Common myeloid progenitor, CD34-positive (primary cell): ENCODE data around the gene ASB4.
"Not testable (repeated sequence)": the region's sequence is repeated elsewhere in the genome, so short reads cannot be mapped to it uniquely, and the experiment has no call there.

Experiments
- CTCF ChIA-PET: fragments of 350-600 bp; sonication (Branson Sonifier 250); formaldehyde crosslinking; loops from one replicate; lab custom pipeline; 2021; ENCODE audit warnings: antibody characterized with exemption; lab: Charles Lee
- POLR2A ChIA-PET: fragments of 350-600 bp; sonication (Branson Sonifier 250); formaldehyde crosslinking; loops from one replicate; lab custom pipeline; 2021; ENCODE audit warnings: antibody characterized with exemption; lab: Charles Lee
- DNase-seq, 3 donors: peaks; one replicate each; pipeline versions ENCODE4 v3.0.0 to v3.0.0-alpha.2; 2013
- H3K27ac ChIP-seq, 2 experiments: 1 replicate in 1 of 2; 2 replicates in 1 of 2; pipeline ENCODE4 v1.7.0; 2013; ENCODE audit warnings: inconsistent platforms in 2 of 2, low read length in 2 of 2, mild to moderate bottlenecking in 2 of 2, low read depth in 1 of 2, moderate library complexity in 1 of 2; ENCODE audit not compliant: severe bottlenecking in 2 of 2, insufficient read depth in 1 of 2, poor library complexity in 1 of 2
- H3K27me3 ChIP-seq, 5 experiments: replicated peaks in 2 of 5; 1 replicate in 3 of 5; 2 replicates in 2 of 5; pipeline versions ENCODE4 v1.6.1 to v1.7.0; 2013; ENCODE audit warnings: low read length in 4 of 5, mild to moderate bottlenecking in 2 of 5, moderate library complexity in 2 of 5, inconsistent platforms in 1 of 5; ENCODE audit not compliant: insufficient read depth in 5 of 5, control insufficient read depth in 4 of 5
- H3K36me3 ChIP-seq, 4 experiments: 1 replicate in 2 of 4; 2 replicates in 2 of 4; pipeline versions ENCODE4 v1.6.1 to v1.7.0; 2013; ENCODE audit warnings: low read length in 3 of 4, control low read depth in 1 of 4, mild to moderate bottlenecking in 1 of 4; ENCODE audit not compliant: control insufficient read depth in 4 of 4, insufficient read depth in 4 of 4
- H3K4me1 ChIP-seq, 4 experiments: 1 replicate in 3 of 4; 2 replicates in 1 of 4; pipeline versions ENCODE4 v1.6.1 to v1.7.1; 2013; ENCODE audit warnings: low read length in 3 of 4, mild to moderate bottlenecking in 3 of 4, control low read depth in 1 of 4, inconsistent platforms in 1 of 4, moderate library complexity in 1 of 4; ENCODE audit not compliant: control insufficient read depth in 4 of 4, insufficient read depth in 4 of 4; ENCODE audit errors: control extremely low read depth in 1 of 4
- H3K4me3 ChIP-seq, 7 experiments: 1 replicate in 4 of 7; 2 replicates in 3 of 7; pipeline versions ENCODE4 v1.5.1 to v1.7.0; 2013; ENCODE audit warnings: mild to moderate bottlenecking in 7 of 7, low read length in 6 of 7, moderate library complexity in 6 of 7, inconsistent platforms in 2 of 7, low read depth in 2 of 7, control low read depth in 1 of 7; ENCODE audit not compliant: insufficient read depth in 4 of 7, control insufficient read depth in 1 of 7; ENCODE audit errors: extremely low read depth in 1 of 7
- H3K9me3 ChIP-seq, 5 experiments: 1 replicate in 4 of 5; 2 replicates in 1 of 5; pipeline versions ENCODE4 v1.6.1 to v1.7.1; 2013; ENCODE audit warnings: low read length in 4 of 5, mild to moderate bottlenecking in 2 of 5, inconsistent platforms in 1 of 5, low read depth in 1 of 5, moderate library complexity in 1 of 5; ENCODE audit not compliant: control insufficient read depth in 4 of 5, insufficient read depth in 2 of 5; ENCODE audit errors: control extremely low read depth in 1 of 5
- WGBS: methylation state at CpG from one replicate; pipeline ENCODE4 v1.1.5; 2013; ENCODE audit not compliant: insufficient coverage; 5-methylcytosine and 5-hydroxymethylcytosine counted together

The ASB4 gene

DNA sequence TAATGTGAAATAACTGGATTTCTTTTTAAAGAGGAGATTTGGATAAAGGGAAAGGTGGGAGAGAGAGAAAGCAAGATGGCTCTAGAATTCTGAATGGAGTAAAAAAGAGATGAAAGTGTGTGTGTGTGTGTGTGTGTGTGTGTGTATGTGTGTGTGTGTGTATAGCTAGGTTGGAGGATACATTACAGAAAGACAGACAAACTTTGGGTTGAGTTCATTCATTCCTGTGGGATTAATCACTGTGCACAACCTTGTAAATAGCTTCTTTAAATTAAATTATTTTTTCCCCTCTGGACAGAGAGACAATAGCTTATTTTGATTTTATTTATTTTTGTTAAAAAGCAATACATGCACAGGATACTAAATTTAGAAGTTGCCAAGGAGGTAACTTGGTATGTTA lies 7.5 kb downstream of the ASB4 start:
- H3K4me1 ChIP-seq = no peaks in the 10 kb centered on the region
- no peaks in the 10 kb centered on the region for H3K27me3 ChIP-seq
- H3K36me3 ChIP-seq = no peaks in the 10 kb centered on the region
- ChIA-PET POLR2A (interaction anchor here (0.6 kb wide), 1 partner anchor 168 kb away, joined by 4 read pairs; no protein-coding TSS in a partner anchor), CTCF (interaction anchor here (0.9 to 3.4 kb wide), 2 partner anchors 11 to 190 kb away, joined by 4 to 12 read pairs; no protein-coding TSS in a partner anchor)
- no peak overlapping the region for H3K4me3 ChIP-seq
- H3K27ac ChIP-seq = no peak overlapping the region
- no peak for DNase-seq
- no peaks in the 10 kb centered on the region for H3K9me3 ChIP-seq

DNA sequence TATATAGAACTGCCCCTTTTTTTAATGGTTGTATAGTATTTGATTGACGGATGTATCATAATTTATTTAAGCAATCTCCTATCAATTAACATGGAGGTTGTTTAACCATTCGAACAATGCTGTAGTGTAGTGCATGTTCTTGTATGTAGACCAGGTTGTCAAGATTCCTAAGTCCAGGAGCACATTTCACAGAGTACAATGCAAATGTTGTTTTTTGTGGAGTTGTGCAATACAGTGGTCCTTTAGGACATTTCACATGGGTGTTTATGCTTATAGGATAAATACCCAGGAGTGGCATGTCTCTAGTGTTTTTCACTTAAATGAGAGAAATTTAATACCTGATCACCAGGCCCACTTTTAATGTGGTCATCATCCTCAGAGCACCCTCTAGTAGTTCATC lies 8.1 kb downstream of the ASB4 start:
- H3K4me3 ChIP-seq = no peak overlapping the region
- POLR2A ChIA-PET = no interaction called here
- CTCF ChIA-PET = interaction anchor here (1.1 kb wide), 1 partner anchor 12 kb away, joined by 3 read pairs; no protein-coding TSS in a partner anchor

DNA sequence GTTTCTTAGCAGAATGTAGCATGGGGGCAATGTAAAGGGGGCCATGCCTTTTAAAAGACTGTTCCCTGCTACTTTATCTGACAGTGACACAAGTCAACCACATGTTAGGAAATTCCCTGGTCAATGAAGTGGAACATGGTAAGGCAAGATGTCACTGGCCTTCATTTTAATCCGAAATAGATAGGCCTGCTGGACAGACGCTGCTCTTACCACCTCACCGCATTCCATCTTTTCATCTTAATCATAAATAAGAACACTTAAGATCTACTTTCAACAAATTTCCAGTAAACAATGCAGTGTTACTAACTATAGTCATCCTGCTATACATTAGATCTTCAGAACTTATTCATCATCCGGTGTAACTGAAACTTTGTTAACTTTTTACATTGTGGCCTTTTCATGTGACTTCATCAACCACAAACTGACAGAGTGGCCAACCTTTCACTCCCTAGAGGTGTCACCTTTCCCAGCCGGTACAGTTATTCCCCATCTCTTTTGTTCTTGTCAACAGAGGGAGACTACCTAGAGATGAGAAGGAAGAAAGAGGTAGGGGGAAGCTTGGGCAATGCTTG lies 15.6 kb downstream of the ASB4 start:
- Histone ChIP-seq H3K4me3 (no peak overlapping the region), H3K27ac (no peak overlapping the region), H3K36me3 (no peaks in the 10 kb centered on the region), H3K9me3 (no peaks in the 10 kb centered on the region), H3K27me3 (peaks cover 0 to 2% (median 0%) of the 10 kb centered on the region in 5 experiments), H3K4me1 (peaks cover 0 to 3% (median 0%) of the 10 kb centered on the region in 4 experiments)
- WGBS = 89% methylated on average over 4 of the region's 5 CpGs
- CTCF ChIA-PET = interaction anchor here (0.7 to 2.1 kb wide), 5 partner anchors 9 to 185 kb away, joined by 3 to 5 read pairs (median 3); no protein-coding TSS in a partner anchor
- no peak for DNase-seq
- POLR2A ChIA-PET = no interaction called here

More for the DNA sequence above, 8.1 kb downstream of the ASB4 start:
- Histone ChIP-seq H3K27me3 (no peaks in the 10 kb centered on the region), H3K36me3 (no peaks in the 10 kb centered on the region), H3K4me1 (no peaks in the 10 kb centered on the region), H3K9me3 (no peaks in the 10 kb centered on the region), H3K27ac (no peak overlapping the region)
- WGBS = no CpG with 5 or more reads among the region's 2 CpGs
- DNase-seq = no peak

DNA sequence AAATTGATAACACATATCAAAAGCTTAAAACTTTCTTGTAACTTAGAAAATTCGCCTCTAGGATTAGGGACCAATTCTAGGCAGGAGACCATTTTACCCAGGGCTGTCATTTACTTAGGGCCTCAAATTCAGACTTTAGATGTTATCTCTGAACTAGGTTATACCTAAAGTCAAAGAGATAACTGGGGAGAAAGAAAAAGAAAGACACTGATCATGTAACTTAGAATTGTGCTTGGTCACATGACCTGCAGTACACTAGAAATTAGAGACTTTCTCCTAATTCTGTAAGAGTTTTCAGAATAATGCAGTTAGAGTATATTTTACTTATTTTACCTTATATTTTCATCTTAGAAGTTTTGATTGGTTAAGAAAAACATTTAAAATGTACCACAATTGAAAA lies 16.7 kb downstream of the ASB4 start:
- H3K4me3 ChIP-seq = no peak overlapping the region
- ChIA-PET POLR2A (no interaction called here), CTCF (interaction anchor here (2.1 kb wide), 2 partner anchors 10 to 184 kb away, joined by 4 to 5 read pairs; no protein-coding TSS in a partner anchor)
- H3K36me3 ChIP-seq = no peaks in the 10 kb centered on the region
- no peak overlapping the region for H3K27ac ChIP-seq
- 100% methylated on average over 1 of the region's 1 CpG for WGBS
- no peaks in the 10 kb centered on the region for H3K9me3 ChIP-seq
- no peak for DNase-seq
- peaks cover 0 to 2% (median 0%) of the 10 kb centered on the region in 5 experiments for H3K27me3 ChIP-seq
- H3K4me1 ChIP-seq = peaks cover 0 to 3% (median 0%) of the 10 kb centered on the region in 4 experiments

DNA sequence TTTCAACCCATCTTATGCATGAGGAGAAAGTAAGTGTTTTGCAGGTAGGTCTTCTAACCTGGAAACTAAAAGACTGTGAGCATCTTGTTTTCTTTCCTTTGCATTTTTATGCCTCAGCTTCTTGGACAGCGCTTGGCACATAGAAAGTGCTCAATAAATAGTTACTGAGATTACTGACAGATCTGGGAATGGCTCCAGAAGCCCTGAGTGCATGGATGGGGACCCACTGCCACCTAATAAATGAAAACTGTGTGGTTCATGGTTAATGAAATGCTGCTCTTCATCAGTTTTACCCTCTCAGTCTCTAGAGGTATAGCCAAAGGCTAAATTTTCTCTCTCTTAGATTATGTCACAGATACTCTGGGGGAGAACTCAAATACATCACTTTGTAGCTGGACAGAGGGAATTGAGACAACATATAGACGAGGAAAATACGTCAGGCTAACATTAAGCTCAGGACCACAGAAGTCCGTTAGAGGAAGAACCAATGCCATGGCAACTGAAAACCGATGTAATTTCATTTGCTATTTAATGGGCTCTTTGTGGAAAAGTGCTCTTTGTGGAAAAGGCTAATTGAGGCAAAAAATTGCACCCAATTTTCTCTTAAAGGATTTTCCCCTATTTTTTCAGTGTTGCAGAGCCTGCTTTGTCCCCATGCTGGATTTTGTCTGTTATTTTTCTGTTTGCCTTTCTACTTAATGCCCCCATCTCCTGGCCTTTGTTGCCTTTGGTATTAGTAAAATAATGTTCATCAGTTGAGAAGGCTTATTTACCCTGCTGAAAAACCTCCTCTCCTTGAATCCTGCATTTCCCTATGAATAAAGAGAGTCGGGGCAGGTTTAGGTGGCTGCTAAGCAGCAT lies 17.8 kb downstream of the ASB4 start:
- no peak for DNase-seq
- Histone ChIP-seq H3K9me3 (no peaks in the 10 kb centered on the region), H3K4me3 (no peak overlapping the region), H3K4me1 (peaks cover 0 to 5% (median 0%) of the 10 kb centered on the region in 4 experiments), H3K36me3 (no peaks in the 10 kb centered on the region), H3K27me3 (peaks cover 0 to 2% (median 0%) of the 10 kb centered on the region in 5 experiments), H3K27ac (no peak overlapping the region)
- WGBS = 96% methylated on average over 5 of the region's 6 CpGs
- ChIA-PET POLR2A (no interaction called here), CTCF (interaction anchor here (0.7 to 2.1 kb wide), 5 partner anchors 9 to 188 kb away, joined by 3 to 5 read pairs (median 3); no protein-coding TSS in a partner anchor)

- 73% methylated on average over 3 of the region's 7 CpGs for WGBS
- DNase-seq, H3K27me3 ChIP-seq, H3K36me3 ChIP-seq, H3K27ac ChIP-seq, POLR2A ChIA-PET, H3K4me3 ChIP-seq, H3K9me3 ChIP-seq: not testable (repeated sequence)
- peaks cover 0 to 11% (median 3%) of the 10 kb centered on the region in 4 experiments for H3K4me1 ChIP-seq
- CTCF ChIA-PET = interaction anchor here (1.4 kb wide), 1 partner anchor 187 kb away, joined by 3 read pairs; no protein-coding TSS in a partner anchor
These were observed 18.4 kb downstream of the ASB4 start for GRCh38 chr7:95504132-95504588.
